T-helper 1 cell treated with Interleukin-12 subunit alpha and Interleukin-12 subunit beta and Interleukin-4 antibody, amounts not matched to agents 30 μg/mL and 1 μg/mL, for 36 hours (primary cell): ENCODE data around the gene REXO1.

Experiments
- H3K27ac Mint-ChIP-seq: one replicate; pipeline ENCODE4 v1.8.0; 2021; ENCODE audit warnings: mild to moderate bottlenecking, mixed read lengths
- H3K27me3 Mint-ChIP-seq: one replicate; pipeline ENCODE4 v1.8.0; 2021; ENCODE audit warnings: low read depth, mixed read lengths
- H3K36me3 Mint-ChIP-seq: one replicate; pipeline ENCODE4 v1.8.0; 2021; ENCODE audit warnings: low read depth, mixed read lengths
- H3K4me1 Mint-ChIP-seq: one replicate; pipeline ENCODE4 v1.8.0; 2021; ENCODE audit warnings: low read depth, mixed read lengths
- H3K4me3 Mint-ChIP-seq: one replicate; pipeline ENCODE4 v1.8.0; 2021; ENCODE audit warnings: mild to moderate bottlenecking, moderate library complexity, mixed read lengths
- H3K9me3 Mint-ChIP-seq: one replicate; pipeline ENCODE4 v1.8.0; 2021; ENCODE audit warnings: mixed read lengths

The REXO1 gene

DNA sequence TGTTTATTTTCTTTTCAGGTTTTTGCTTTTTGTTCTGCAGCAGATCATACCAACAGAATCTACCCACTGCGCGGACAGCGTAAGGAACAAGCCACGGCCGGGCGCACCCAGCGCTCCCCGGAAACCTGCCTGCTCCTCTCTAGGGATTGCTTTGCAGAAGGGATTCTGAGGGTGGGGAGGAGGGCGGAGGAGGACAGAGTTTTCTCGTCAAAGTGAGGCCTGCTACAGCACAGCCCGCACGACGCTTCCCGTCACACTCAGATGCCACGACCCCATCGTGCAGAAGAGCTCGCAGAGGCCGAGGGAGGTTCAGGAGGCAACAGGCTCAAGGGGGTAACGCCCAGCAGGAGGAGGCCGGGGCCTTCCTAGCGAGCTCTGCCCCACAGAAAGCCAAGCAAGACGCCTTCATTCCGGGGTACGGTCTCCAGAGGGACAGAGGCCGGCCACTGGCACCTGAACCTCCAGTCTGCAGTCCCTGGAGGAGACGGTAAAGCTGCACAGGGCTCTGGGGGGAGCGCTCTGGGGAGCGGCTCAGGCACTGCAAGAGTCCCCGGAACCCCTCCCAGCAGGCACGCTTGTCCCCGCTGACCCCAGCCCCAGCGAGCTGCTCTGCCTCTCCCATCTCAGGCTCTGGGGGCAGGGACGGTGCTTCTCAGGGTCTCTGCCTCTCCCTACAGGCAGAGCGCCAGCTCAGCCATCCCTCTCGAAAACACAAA lies 6.9 kb downstream of the REXO1 start:
- Mint-ChIP-seq H3K9me3 (no peaks in the 10 kb centered on the region), H3K4me1 (peaks cover 13% of the 10 kb centered on the region), H3K4me3 (no peak overlapping the region), H3K36me3 (peaks cover 6% of the 10 kb centered on the region), H3K27me3 (no peaks in the 10 kb centered on the region), H3K27ac (no peak overlapping the region)

DNA sequence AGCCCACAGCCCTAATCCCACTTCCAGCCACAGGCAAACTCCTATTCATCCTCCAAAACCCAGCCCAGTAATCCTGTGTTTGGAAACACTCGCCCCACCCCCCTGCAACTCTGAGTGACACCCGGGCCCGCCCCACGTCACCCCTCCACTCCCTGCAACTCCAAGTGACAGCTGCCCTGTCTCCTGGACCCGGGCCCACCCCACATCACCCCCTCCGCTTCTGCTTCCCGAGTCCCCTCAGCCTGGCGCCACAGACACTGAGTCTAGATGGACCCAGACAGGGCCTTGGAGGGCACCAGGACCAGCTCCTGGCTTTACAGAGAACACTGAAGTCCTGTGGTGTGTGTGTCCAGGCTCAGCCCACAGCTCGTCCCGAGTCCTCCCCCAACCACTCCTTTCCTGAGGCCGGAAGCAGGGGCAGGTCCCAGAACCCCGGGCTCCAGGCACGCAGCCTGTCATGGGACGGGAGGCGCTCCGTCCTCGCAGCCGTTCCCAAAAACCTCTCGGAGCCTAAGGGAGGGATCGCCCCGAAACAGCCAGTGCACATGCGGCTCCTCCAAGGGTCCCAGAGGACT lies 7.7 kb downstream of the REXO1 start:
- Mint-ChIP-seq H3K27ac (no peak overlapping the region), H3K9me3 (no peaks in the 10 kb centered on the region), H3K4me3 (no peak overlapping the region), H3K27me3 (no peaks in the 10 kb centered on the region), H3K36me3 (no peaks in the 10 kb centered on the region), H3K4me1 (peaks cover 9% of the 10 kb centered on the region)

DNA sequence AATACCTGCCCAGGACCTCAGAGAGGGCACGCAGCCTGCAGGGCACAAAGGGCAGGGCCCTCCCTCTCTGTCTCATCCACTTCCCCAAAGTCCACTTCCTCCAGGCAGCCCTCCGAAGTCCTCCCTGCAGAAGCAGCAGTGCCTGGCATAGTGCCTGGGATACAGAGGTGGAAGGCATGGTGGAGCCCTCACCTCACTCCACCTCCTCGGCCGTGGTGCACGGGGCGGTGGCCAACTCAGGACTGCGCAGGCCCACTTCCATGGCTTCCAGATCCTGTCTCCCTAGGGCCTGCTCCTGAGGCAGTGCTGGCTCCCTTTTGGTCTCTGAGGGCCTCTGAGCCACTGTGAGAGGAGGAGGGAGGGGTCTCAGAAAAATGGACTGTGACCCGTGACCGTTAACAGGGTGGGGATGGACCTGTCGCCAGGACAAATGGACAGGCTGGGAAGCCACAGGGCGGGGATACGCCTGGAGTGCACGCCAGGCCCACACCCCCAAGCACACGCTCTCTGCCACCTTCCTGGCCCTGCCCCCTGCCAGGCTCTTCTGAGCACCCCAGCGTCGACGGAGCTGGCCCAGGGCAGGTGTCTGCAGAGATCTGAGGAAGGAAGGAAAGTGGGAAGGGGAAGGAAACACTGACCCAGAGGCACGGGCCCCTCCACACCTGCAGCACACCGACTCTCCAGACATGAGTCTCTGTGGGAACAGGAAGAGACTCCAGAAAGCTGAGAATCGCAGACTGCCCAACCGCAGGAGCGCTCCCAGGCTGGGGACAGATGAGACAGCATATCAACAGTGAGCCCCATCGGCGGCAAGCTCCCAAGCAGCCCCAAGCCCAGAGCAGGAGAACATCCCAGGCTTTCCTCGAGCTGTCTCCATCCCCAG lies 8.4 kb downstream of the REXO1 start:
- H3K4me1 Mint-ChIP-seq = peaks cover 9% of the 10 kb centered on the region
- no peak overlapping the region for H3K4me3 Mint-ChIP-seq
- no peaks in the 10 kb centered on the region for H3K9me3 Mint-ChIP-seq
- H3K27me3 Mint-ChIP-seq = no peaks in the 10 kb centered on the region
- no peak overlapping the region for H3K27ac Mint-ChIP-seq
- no peaks in the 10 kb centered on the region for H3K36me3 Mint-ChIP-seq

DNA sequence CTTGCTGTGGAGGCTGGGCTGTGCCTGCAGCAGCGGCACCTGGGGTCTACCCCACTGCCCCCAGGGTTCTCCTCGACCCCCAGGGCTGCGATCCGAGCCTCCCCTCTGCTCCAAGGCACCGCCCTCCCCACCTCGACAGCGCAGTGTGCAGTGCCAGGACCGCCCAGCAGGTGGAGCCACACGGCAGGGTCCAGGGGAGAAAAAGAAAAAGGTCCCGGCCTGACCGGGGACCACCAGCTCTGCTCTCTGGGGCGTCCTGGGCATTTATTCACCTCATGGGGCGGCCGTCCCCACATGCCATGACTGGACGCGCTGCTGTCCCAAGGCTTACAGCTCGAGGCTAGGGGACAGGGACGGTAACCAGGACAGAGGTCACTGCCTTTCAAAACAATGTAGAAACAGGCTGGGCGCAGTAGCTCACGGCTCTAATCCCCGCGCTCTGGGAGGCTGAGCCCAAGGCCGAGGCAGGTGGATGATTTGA lies 10.6 kb downstream of the REXO1 start:
- Mint-ChIP-seq H3K9me3 (no peaks in the 10 kb centered on the region), H3K36me3 (no peaks in the 10 kb centered on the region), H3K4me3 (no peak overlapping the region), H3K4me1 (peaks cover 9% of the 10 kb centered on the region), H3K27ac (no peak overlapping the region), H3K27me3 (no peaks in the 10 kb centered on the region)

DNA sequence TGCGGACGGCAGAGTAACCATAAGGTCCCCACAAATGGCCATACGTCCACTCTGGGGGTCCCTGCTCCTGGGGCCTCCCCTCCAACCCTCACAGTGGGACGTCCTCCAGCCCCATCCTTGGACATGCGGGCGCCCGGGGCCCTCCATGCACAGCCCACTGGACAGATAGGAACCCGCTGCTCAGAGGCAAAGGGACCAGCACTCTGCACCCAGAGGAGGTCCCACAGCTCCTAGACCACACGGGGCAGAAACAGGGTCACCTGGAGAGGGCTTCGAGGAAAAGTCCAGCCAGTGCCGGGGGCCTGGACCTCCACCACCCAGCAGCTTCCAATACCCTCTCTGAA lies 11.1 kb downstream of the REXO1 start:
- Mint-ChIP-seq H3K27me3 (no peaks in the 10 kb centered on the region), H3K4me1 (peaks cover 8% of the 10 kb centered on the region), H3K4me3 (no peak overlapping the region), H3K9me3 (no peaks in the 10 kb centered on the region), H3K27ac (no peak overlapping the region), H3K36me3 (no peaks in the 10 kb centered on the region)

DNA sequence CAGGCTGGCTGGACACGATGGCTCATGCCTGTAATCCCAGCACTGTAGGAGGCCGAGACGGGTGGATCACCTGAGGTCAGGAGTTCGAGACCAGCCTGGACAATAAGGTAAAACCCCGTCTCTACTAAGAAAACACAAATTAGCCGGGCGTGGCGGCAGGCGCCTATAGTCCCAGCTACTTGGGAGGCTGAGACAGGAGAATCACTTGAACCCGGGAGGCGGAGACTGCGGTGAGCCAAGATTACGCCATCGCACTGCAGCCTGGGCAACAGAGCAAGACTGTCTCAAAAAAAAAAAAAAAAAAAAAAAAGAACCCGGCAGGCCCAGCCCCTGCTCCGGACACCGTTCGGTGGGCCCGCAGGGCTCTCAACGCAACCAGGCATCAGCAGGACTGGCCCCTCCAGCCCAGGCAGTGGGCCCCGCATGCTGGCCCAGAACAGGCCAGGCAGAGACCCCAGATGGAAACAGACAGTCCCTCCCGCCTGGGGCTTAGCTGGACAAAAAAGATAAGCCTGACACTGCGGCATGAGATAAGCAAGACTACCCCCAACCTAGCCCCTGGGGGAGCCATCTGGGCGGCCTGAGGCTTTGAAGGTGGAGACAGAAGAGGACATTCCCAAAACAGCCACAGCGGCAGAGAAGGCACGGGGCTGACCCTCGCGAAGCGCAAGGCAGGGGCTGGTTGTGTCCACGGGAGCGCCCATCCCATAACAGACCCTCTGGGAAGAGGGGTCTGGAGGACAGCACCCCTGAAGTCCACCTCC lies 11.6 kb downstream of the REXO1 start:
- Mint-ChIP-seq H3K27ac (no peak overlapping the region), H3K4me3 (no peak overlapping the region), H3K9me3 (no peaks in the 10 kb centered on the region), H3K4me1 (peaks cover 8% of the 10 kb centered on the region), H3K27me3 (no peaks in the 10 kb centered on the region), H3K36me3 (no peaks in the 10 kb centered on the region)

DNA sequence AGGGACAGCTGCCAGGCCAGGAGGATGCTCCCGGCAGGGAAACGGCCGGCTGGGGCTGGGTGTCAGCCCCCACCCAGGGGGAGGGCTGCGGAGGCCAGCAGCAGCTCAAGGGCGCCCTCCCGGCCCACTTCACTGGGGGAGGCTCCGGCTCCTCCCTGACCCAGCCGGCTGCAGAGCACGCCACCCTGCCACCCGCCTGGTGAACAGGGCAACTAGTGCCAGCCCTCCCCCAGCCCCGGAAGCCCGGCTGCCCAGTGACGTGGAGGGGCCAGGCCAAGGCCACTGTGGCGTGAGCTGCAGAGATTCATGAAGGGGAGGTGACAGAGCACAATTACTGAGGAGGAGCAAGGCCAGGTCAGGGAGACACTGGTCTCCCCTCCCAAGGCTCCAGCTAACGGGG lies 14.7 kb downstream of the REXO1 start:
- Mint-ChIP-seq H3K27me3 (no peaks in the 10 kb centered on the region), H3K27ac (no peak overlapping the region), H3K4me1 (peaks cover 4% of the 10 kb centered on the region), H3K9me3 (no peaks in the 10 kb centered on the region), H3K36me3 (peaks cover 2% of the 10 kb centered on the region), H3K4me3 (no peak overlapping the region)

DNA sequence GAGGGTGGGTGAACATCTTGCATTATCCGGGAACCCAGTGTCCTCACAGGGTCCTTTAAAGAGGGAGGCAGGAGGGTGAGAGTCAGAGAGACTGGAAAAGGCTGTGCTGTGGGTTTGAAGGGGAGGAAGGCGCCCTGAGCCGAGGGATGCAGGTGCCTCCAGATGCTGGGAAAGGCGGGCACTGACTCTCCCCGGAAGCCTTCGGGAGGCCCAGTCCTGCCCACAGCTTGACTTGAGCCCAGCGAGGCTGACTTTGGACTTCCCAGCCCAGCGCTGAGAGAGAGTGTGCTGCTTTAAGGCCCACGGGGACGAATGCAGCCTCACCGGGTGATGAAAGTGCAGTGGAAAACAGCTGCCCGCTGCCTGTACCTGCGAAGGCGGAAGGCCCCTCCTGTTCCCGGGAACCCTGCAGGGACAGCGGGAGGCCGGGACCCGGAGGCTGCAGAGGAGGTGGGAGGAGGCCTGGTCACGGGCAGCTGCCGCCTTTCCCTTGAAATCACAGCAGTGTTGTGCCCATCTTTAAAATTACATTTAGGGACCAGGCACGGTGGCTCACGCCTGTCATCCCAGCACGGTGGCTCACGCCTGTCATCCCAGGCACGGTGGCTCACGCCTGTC lies 16.1 kb downstream of the REXO1 start:
- H3K9me3 Mint-ChIP-seq = no peaks in the 10 kb centered on the region
- peaks cover 2% of the 10 kb centered on the region for H3K36me3 Mint-ChIP-seq
- H3K27me3 Mint-ChIP-seq = no peaks in the 10 kb centered on the region
- peaks cover 4% of the 10 kb centered on the region for H3K4me1 Mint-ChIP-seq
- H3K27ac Mint-ChIP-seq = no peak overlapping the region
- H3K4me3 Mint-ChIP-seq = no peak overlapping the region

DNA sequence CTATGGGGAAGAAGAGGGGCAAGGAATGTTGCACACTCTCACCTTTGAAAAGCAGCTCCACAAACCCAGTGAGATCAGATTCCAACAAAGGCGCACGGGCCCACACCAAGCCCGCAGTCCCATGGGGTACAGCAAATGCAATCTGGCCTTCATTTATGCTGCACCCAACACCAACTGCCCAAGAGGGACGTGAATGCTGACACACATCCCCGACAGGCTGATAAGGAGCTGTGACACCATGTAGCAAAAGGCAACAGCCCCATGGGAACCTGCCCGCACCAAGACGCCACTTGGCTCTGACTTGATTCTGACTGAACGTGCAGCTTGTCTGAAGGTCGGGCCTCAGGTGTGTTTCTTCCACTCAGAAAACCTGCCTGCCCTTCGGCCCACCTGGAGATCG lies 17.3 kb downstream of the REXO1 start:
- H3K4me3 Mint-ChIP-seq = no peak overlapping the region
- H3K36me3 Mint-ChIP-seq = peaks cover 4% of the 10 kb centered on the region
- H3K4me1 Mint-ChIP-seq = peaks cover 2% of the 10 kb centered on the region
- no peak overlapping the region for H3K27ac Mint-ChIP-seq
- H3K27me3 Mint-ChIP-seq = no peaks in the 10 kb centered on the region
- no peaks in the 10 kb centered on the region for H3K9me3 Mint-ChIP-seq

DNA sequence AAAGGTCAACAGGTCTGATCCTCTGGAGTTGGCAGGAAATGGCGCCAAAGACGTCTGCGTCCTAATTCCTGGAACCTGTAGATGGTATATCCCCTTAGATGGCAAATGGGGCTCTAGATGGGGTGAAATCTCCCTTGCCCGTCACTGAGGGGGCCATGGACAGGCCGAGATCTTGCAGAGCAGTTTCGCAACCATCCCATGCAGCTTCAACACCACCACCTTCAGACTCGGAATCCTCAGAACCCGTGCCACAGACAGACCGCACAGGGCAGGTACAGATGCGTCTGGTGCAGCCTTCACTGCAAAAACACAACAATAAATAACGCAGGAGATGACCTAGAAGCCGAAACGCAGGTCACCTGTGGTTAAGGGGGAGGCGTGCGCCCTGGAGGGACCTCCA lies 17.7 kb downstream of the REXO1 start:
- Mint-ChIP-seq H3K4me1 (peaks cover 1% of the 10 kb centered on the region), H3K9me3 (no peaks in the 10 kb centered on the region), H3K4me3 (no peak overlapping the region), H3K27ac (no peak overlapping the region), H3K36me3 (peaks cover 6% of the 10 kb centered on the region), H3K27me3 (no peaks in the 10 kb centered on the region)

DNA sequence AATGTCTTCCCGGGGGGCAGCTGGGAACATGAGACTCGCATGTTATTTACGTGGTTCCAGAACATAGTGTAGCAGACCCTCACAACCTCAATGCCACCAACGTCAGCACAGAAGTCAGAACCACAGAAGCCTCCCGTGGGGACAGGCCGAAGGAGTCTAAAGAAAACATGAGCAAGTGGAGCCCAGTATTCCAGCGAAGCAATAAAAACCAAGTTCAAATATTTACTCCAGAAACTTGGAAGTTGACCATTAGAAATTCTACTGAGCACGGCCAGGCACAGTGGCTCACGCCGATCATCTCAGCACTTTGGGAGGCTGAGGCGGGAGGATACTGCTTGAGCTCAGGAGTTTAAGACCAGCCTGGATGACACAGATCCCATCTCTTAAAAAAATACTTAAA lies 18.3 kb downstream of the REXO1 start:
- no peaks in the 10 kb centered on the region for H3K27me3 Mint-ChIP-seq
- H3K4me3 Mint-ChIP-seq = no peak overlapping the region
- no peaks in the 10 kb centered on the region for H3K9me3 Mint-ChIP-seq
- H3K4me1 Mint-ChIP-seq = peaks cover 1% of the 10 kb centered on the region
- no peak overlapping the region for H3K27ac Mint-ChIP-seq
- peaks cover 6% of the 10 kb centered on the region for H3K36me3 Mint-ChIP-seq

DNA sequence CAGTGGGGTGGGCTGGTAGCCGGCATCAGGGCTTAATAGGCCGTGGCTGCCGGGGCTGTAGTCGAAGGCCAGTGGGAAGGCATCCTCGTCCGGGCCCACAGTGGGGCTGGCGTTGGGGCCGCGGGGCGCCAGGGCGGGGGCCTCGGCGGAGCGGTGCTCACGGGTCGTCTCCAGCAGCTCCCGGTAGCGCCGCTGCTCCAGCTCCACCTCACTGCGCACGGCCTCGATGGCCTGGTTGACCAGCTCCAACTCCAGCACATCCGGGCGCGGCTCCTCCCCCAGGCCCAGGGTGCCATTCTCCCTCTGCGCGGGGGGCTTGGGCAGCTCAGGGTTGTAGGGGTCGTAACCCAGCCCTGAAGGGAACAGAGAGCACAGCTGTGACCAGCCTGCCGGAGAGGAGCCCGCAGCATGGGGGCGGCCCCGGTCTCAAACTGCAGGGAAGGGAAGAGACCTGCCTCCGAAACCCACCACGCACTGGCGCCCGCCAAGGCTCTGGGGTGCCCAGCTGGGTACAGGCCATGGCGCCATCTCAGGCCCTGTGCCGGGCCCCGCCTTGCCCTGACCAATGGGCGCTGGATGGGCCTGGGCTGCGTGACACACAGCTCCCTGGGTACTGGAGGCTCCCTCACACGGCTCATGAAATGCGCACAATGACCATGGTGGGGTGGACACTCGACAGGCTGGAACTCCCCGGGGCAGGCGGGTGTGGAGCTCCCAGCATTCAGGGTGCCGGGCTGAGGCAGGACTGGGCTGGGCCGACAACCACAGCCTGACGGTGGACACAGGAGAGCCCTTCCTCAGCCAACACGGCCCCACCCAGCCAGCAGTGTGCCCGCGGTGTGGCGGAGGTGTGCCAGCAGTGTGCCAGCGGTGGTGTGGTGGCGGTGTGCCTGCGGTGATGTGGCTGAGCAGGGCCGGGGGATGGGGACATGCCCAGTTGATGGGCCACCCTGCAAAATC lies 19.7 kb downstream of the REXO1 start:
- Mint-ChIP-seq H3K27me3 (no peaks in the 10 kb centered on the region), H3K4me1 (peaks cover 1% of the 10 kb centered on the region), H3K36me3 (peaks cover 6% of the 10 kb centered on the region), H3K9me3 (no peaks in the 10 kb centered on the region), H3K27ac (no peak overlapping the region), H3K4me3 (no peak overlapping the region)

DNA sequence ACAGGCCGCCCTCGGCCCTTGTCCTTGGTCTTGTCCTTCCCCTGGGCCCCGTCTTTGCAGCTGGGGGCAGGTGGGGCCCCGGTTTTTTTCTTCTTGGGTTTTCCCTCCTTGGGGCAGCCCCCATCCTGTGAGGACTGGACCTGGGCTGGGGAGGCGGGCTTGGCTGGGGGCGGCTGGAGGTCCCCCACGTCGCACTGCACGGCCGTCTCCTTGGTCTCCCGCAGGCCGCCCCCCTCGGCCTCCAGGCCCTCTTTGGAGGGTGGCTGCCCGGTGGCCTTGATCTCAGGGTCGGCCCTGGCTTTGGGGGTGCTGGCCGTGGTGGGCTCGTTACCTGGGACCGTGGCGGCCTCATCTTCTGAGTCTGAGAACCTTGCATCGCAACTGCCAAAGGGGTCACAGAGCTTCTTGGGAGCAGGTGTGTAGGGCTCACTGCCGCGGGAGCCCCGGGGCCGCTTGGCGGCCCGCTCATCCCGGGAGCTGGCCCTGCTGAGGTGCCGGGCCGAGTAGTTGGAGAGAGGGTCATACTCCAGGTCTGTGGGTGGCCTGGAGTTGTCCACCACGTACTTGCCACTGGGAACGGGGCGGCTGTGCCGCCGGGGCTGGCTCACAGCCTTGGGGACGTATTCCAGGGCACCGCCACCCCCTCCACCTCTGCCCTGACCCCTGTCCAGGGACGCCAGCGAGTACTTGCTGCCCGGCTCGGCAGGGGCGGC lies 20.6 kb downstream of the REXO1 start:
- Mint-ChIP-seq H3K9me3 (no peaks in the 10 kb centered on the region), H3K4me3 (no peak overlapping the region), H3K36me3 (peaks cover 6% of the 10 kb centered on the region), H3K27me3 (no peaks in the 10 kb centered on the region), H3K4me1 (peaks cover 1% of the 10 kb centered on the region), H3K27ac (no peak overlapping the region)
